DOHH2 (cell line): ENCODE data around the gene CBL.

Experiments
- H3F3A ChIP-seq: fragments of 200-600 bp; sonication (generic), shearing (Covaris generic); 2 replicates; pipeline ENCODE4 v1.6.0; 2016; ENCODE audit warnings: antibody characterized with exemption, mild to moderate bottlenecking; ENCODE audit not compliant: control insufficient read depth, insufficient read depth
- H3K27ac ChIP-seq: fragments of 200-600 bp; sonication (generic); 2 replicates; pipeline ENCODE4 v1.5.1; 2014; ENCODE audit warnings: low read depth, mild to moderate bottlenecking, low read length, moderate library complexity
- H3K27me3 ChIP-seq: fragments of 200-600 bp; sonication (generic); 2 replicates; pipeline ENCODE4 v1.6.1; 2014; ENCODE audit warnings: mild to moderate bottlenecking, low read length, mixed read lengths; ENCODE audit not compliant: control insufficient read depth
- H3K36me3 ChIP-seq: fragments of 200-600 bp; sonication (generic); 2 replicates; pipeline ENCODE4 v1.6.1; 2014; ENCODE audit warnings: mild to moderate bottlenecking, low read length, moderate library complexity, mixed read lengths; ENCODE audit not compliant: control insufficient read depth
- H3K4me1 ChIP-seq: fragments of 200-600 bp; sonication (generic); 2 replicates; pipeline ENCODE4 v1.6.1; 2014; ENCODE audit warnings: mild to moderate bottlenecking, low read length, mixed read lengths; ENCODE audit not compliant: control insufficient read depth
- H3K4me2 ChIP-seq: fragments of 200-600 bp; sonication (generic); 2 replicates; pipeline ENCODE4 v1.6.0; 2014; ENCODE audit warnings: mild to moderate bottlenecking, low read length, moderate library complexity
- H3K4me3 ChIP-seq: fragments of 200-600 bp; sonication (generic); 2 replicates; pipeline ENCODE4 v1.5.1; 2014; ENCODE audit warnings: mild to moderate bottlenecking, low read length, mixed read lengths
- H3K79me2 ChIP-seq: fragments of 200-600 bp; sonication (generic); 2 replicates; pipeline ENCODE4 v1.6.1; 2014; ENCODE audit warnings: mild to moderate bottlenecking, low read length, mixed read lengths; ENCODE audit not compliant: control insufficient read depth
- H3K9me2 ChIP-seq: fragments of 200-600 bp; sonication (generic); replicated peaks from 2 replicates; pipeline ENCODE4 v1.6.1; 2014; ENCODE audit warnings: mild to moderate bottlenecking, low read length, mixed read lengths; ENCODE audit not compliant: control insufficient read depth
- H3K9me3 ChIP-seq: fragments of 200-600 bp; sonication (generic); 2 replicates; pipeline ENCODE4 v1.6.1; 2014; ENCODE audit warnings: antibody characterized with exemption, low read length, mixed read lengths; ENCODE audit not compliant: control insufficient read depth, insufficient read depth
- H4K20me1 ChIP-seq: fragments of 200-600 bp; sonication (generic); 2 replicates; pipeline ENCODE4 v1.6.0; 2014; ENCODE audit warnings: low read depth, mild to moderate bottlenecking, antibody characterized with exemption, low read length, moderate library complexity; ENCODE audit not compliant: control insufficient read depth, insufficient read depth
- EZH2phosphoT487 ChIP-seq: fragments of 200-600 bp; sonication (generic); IDR thresholded peaks from 2 replicates; pipeline ENCODE4 v1.6.1; 2017; ENCODE audit warnings: borderline replicate concordance, mild to moderate bottlenecking, antibody characterized with exemption, low read length, moderate library complexity, mixed read lengths
- TF ChIP-seq, protein P1 (sequence below): fragments of 200-600 bp; sonication (generic); IDR thresholded peaks from one replicate; pipeline ENCODE4 v1.5.1; 2014; ENCODE audit warnings: antibody characterized with exemption, mild to moderate bottlenecking, low read depth, low read length; ENCODE audit not compliant: poor library complexity, severe bottlenecking

Gene CBL

GRCh38 chr11:119194811-119195440 is 11.2 kb upstream of the CBL start:
- Histone ChIP-seq H3K4me2 (no peak overlapping the region), H3K27ac (no peak overlapping the region), H3K36me3 (no peaks in the 10 kb centered on the region), H3K4me1 (peaks cover 19% of the 10 kb centered on the region), H3K79me2 (no peaks in the 10 kb centered on the region), H3K27me3 (no peaks in the 10 kb centered on the region), H3F3A (no peaks in the 10 kb centered on the region), H3K9me3 (no peaks in the 10 kb centered on the region), H3K9me2 (no peaks in the 10 kb centered on the region), H3K4me3 (no peak overlapping the region), H4K20me1 (no peaks in the 10 kb centered on the region)
- TF ChIP-seq, protein P1, sequence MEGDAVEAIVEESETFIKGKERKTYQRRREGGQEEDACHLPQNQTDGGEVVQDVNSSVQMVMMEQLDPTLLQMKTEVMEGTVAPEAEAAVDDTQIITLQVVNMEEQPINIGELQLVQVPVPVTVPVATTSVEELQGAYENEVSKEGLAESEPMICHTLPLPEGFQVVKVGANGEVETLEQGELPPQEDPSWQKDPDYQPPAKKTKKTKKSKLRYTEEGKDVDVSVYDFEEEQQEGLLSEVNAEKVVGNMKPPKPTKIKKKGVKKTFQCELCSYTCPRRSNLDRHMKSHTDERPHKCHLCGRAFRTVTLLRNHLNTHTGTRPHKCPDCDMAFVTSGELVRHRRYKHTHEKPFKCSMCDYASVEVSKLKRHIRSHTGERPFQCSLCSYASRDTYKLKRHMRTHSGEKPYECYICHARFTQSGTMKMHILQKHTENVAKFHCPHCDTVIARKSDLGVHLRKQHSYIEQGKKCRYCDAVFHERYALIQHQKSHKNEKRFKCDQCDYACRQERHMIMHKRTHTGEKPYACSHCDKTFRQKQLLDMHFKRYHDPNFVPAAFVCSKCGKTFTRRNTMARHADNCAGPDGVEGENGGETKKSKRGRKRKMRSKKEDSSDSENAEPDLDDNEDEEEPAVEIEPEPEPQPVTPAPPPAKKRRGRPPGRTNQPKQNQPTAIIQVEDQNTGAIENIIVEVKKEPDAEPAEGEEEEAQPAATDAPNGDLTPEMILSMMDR = no peak
- no peak for TF ChIP-seq EZH2phosphoT487

GRCh38 chr11:119195680-119196079 is 10.5 kb upstream of the CBL start:
- Histone ChIP-seq H3K27me3 (no peaks in the 10 kb centered on the region), H3K9me2 (no peaks in the 10 kb centered on the region), H3K36me3 (no peaks in the 10 kb centered on the region), H4K20me1 (no peaks in the 10 kb centered on the region), H3K4me3 (no peak overlapping the region), H3K4me2 (no peak overlapping the region), H3F3A (no peaks in the 10 kb centered on the region), H3K27ac (no peak overlapping the region), H3K9me3 (no peaks in the 10 kb centered on the region), H3K4me1 (peaks cover 19% of the 10 kb centered on the region), H3K79me2 (no peaks in the 10 kb centered on the region)
- TF ChIP-seq EZH2phosphoT487 = no peak
- TF ChIP-seq, protein P1 = no peak

GRCh38 chr11:119196833-119197483 is 9.2 kb upstream of the CBL start:
- Histone ChIP-seq H3K4me2 (no peak overlapping the region), H3K27ac (no peak overlapping the region), H3F3A (no peaks in the 10 kb centered on the region), H3K27me3 (no peaks in the 10 kb centered on the region), H3K4me1 (peaks cover 19% of the 10 kb centered on the region), H3K79me2 (no peaks in the 10 kb centered on the region), H3K9me3 (no peaks in the 10 kb centered on the region), H3K36me3 (no peaks in the 10 kb centered on the region), H4K20me1 (no peaks in the 10 kb centered on the region), H3K9me2 (no peaks in the 10 kb centered on the region), H3K4me3 (no peak overlapping the region)
- TF ChIP-seq, protein P1 = peak; percentile 83
- no peak for TF ChIP-seq EZH2phosphoT487
